ENCODE results near the gene CNTLN. TPM values are rescaled to one million over a fixed set of nuclear protein-coding genes. Genes with fewer than 3 reads are reported as not detected.
"Not testable (repeated sequence)": the region's sequence is repeated elsewhere in the genome, so short reads cannot be mapped to it uniquely, and the experiment has no call there.

CNTLN gene
- total RNA-seq, 1 donor = 13.0 TPM

GRCh38 chr9:17425384-17425783 lies 290.5 kb downstream of the CNTLN start:
- H3K4me3 ChIP-seq (ENCODE audit: low read depth, low read length) = no peak overlapping the region
- no peak for TF ChIP-seq CTCF (IDR thresholded peaks at IDR 0.05; ENCODE audit: insufficient read depth, low read depth, low read length)
- no peak for DNase-seq (ENCODE audit: low read depth)

GRCh38 chr9:17433526-17433925 lies 298.7 kb downstream of the CNTLN start:
- no peak for TF ChIP-seq CTCF (IDR thresholded peaks at IDR 0.05; ENCODE audit: insufficient read depth, low read depth, low read length)
- H3K4me3 ChIP-seq (ENCODE audit: low read depth, low read length) = no peak overlapping the region
- no peak for DNase-seq (ENCODE audit: low read depth)

- DNase-seq (ENCODE audit: low read depth) = no peak
- no peak overlapping the region for H3K4me3 ChIP-seq (ENCODE audit: low read depth, low read length)
- TF ChIP-seq CTCF (IDR thresholded peaks at IDR 0.05; ENCODE audit: insufficient read depth, low read depth, low read length) = no peak
These were observed 302.0 kb downstream of the CNTLN start for GRCh38 chr9:17436854-17437253.

- no peak for DNase-seq (ENCODE audit: low read depth)
- no peak overlapping the region for H3K4me3 ChIP-seq (ENCODE audit: low read depth, low read length)
- no peak for TF ChIP-seq CTCF (IDR thresholded peaks at IDR 0.05; ENCODE audit: insufficient read depth, low read depth, low read length)
These were observed 303.0 kb downstream of the CNTLN start for GRCh38 chr9:17437813-17438212.

GRCh38 chr9:17445126-17445525 lies 310.3 kb downstream of the CNTLN start:
- peak; percentile 19 for DNase-seq (ENCODE audit: low read depth)
- H3K4me3 ChIP-seq (ENCODE audit: low read depth, low read length) = not testable (repeated sequence)

GRCh38 chr9:17453751-17454150 lies 318.9 kb downstream of the CNTLN start:
- TF ChIP-seq CTCF (IDR thresholded peaks at IDR 0.05; ENCODE audit: insufficient read depth, low read depth, low read length) = no peak
- DNase-seq (ENCODE audit: low read depth) = no peak
- H3K4me3 ChIP-seq (ENCODE audit: low read depth, low read length) = no peak overlapping the region

GRCh38 chr9:17462869-17463464 lies 328.1 kb downstream of the CNTLN start:
- peak; percentile 70 for TF ChIP-seq CTCF (IDR thresholded peaks at IDR 0.05; ENCODE audit: insufficient read depth, low read depth, low read length)
- peak; percentile 72 for DNase-seq (ENCODE audit: low read depth)
- H3K4me3 ChIP-seq (ENCODE audit: low read depth, low read length) = no peak overlapping the region
